ENCODE results near the gene CCNT1.
"Not testable (repeated sequence)": the region's sequence is repeated elsewhere in the genome, so short reads cannot be mapped to it uniquely, and the experiment has no call there.

The CCNT1 gene

GRCh38 chr12:48690990-48691389 is 25.5 kb downstream of the CCNT1 start:
- DNase-seq: no peak

- DNase-seq: no peak
These were observed 26.1 kb downstream of the CCNT1 start for GRCh38 chr12:48690436-48690835.

GRCh38 chr12:48688836-48689235 is 27.7 kb downstream of the CCNT1 start:
- no peak for DNase-seq

- no peak for DNase-seq
These were observed 28.9 kb downstream of the CCNT1 start for GRCh38 chr12:48687592-48687991.

GRCh38 chr12:48686615-48687334 is 29.7 kb downstream of the CCNT1 start:
- DNase-seq: no peak

GRCh38 chr12:48686037-48686595 is 30.4 kb downstream of the CCNT1 start:
- peak; percentile 8 for DNase-seq

GRCh38 chr12:48683534-48683933 is 33.0 kb downstream of the CCNT1 start:
- DNase-seq: no peak

GRCh38 chr12:48682927-48683326 is 33.6 kb downstream of the CCNT1 start:
- no peak for DNase-seq

GRCh38 chr12:48682533-48682905 is 34.0 kb downstream of the CCNT1 start:
- DNase-seq: not testable (repeated sequence)

- peak; percentile 100 for DNase-seq
These were observed 34.6 kb downstream of the CCNT1 start, which contains the start of gene KANSL2 for GRCh38 chr12:48681710-48682532. TSS of gene KANSL2 (minus strand) at chr12:48682238. CDS start at chr12:48681632, 606 bp downstream.

GRCh38 chr12:48681399-48681709 is 35.2 kb downstream of the CCNT1 start:
- DNase-seq: peak; percentile 72

GRCh38 chr12:48680861-48681260 is 35.6 kb downstream of the CCNT1 start:
- DNase-seq: no peak

- no peak for DNase-seq
These were observed 37.8 kb downstream of the CCNT1 start for GRCh38 chr12:48678551-48679185.

GRCh38 chr12:48671231-48671856 is 45.2 kb downstream of the CCNT1 start:
- no peak for DNase-seq

GRCh38 chr12:48668996-48669395 is 47.5 kb downstream of the CCNT1 start:
- DNase-seq: no peak

- no peak for DNase-seq
These were observed 56.6 kb downstream of the CCNT1 start for GRCh38 chr12:48659863-48660262.

- DNase-seq: no peak
These were observed 64.8 kb downstream of the CCNT1 start for GRCh38 chr12:48651681-48652080.

- not testable (repeated sequence) for DNase-seq
These were observed 71.2 kb downstream of the CCNT1 start for GRCh38 chr12:48645354-48645753.

GRCh38 chr12:48643011-48643410 is 73.5 kb downstream of the CCNT1 start:
- no peak for DNase-seq

- DNase-seq: not testable (repeated sequence)
These were observed 74.6 kb downstream of the CCNT1 start for GRCh38 chr12:48641752-48642555.

- no peak for DNase-seq
These were observed 75.7 kb downstream of the CCNT1 start for GRCh38 chr12:48640854-48641253.

- DNase-seq: no peak
These were observed 76.1 kb downstream of the CCNT1 start for GRCh38 chr12:48640428-48640827.

All from NCI-H82 (cell line).